Lung (tissue), 12 donors: Measurements from ENCODE around the gene HOXC5. TPM values are rescaled to one million over a fixed set of nuclear protein-coding genes. Genes with fewer than 3 reads are reported as not detected.

Experiments used
- ATAC-seq: fragments of 200-7000 bp; cut with Tn5 transposase; one replicate; pipeline ENCODE4 v1.9.1; 2020; ENCODE audit warnings: moderate number of reproducible peaks; ENCODE audit not compliant: insufficient read depth, low FRiP score
- DNase-seq, 3 donors: peaks; one replicate each; pipeline ENCODE4 v3.0.0-alpha.2; 2013 to 2017
- H3K27ac ChIP-seq, 2 donors: one replicate each; pipeline ENCODE4 v1.5.1; 2013; ENCODE audit warnings: mild to moderate bottlenecking in 2 of 2, moderate library complexity in 2 of 2, control low read depth in 1 of 2, inconsistent platforms in 1 of 2, low read depth in 1 of 2, low read length in 1 of 2
- H3K27me3 ChIP-seq, 3 donors: one replicate each; pipeline ENCODE4 v1.5.1; 2013; ENCODE audit warnings: low read length in 2 of 3; ENCODE audit not compliant: control insufficient read depth in 3 of 3, insufficient read depth in 3 of 3
- H3K36me3 ChIP-seq, 4 donors: one replicate each; pipeline ENCODE4 v1.5.1; 2013; ENCODE audit warnings: low read length in 4 of 4, mild to moderate bottlenecking in 1 of 4, moderate library complexity in 1 of 4; ENCODE audit not compliant: control insufficient read depth in 4 of 4, insufficient read depth in 4 of 4
- H3K4me1 ChIP-seq, 5 donors: one replicate each; pipeline ENCODE4 v1.5.1; 2013; ENCODE audit warnings: low read length in 5 of 5, mild to moderate bottlenecking in 2 of 5, moderate library complexity in 1 of 5; ENCODE audit not compliant: control insufficient read depth in 5 of 5, insufficient read depth in 5 of 5
- H3K4me3 ChIP-seq: one replicate; pipeline ENCODE4 v1.5.1; 2013; ENCODE audit warnings: mild to moderate bottlenecking, control low read depth, moderate library complexity
- H3K9ac ChIP-seq, 2 donors: one replicate each; pipeline ENCODE4 v1.5.1; 2013; ENCODE audit warnings: low read length in 2 of 2, control low read depth in 1 of 2; ENCODE audit not compliant: insufficient read depth in 1 of 2
- H3K9me3 ChIP-seq, 4 donors: one replicate each; pipeline ENCODE4 v1.5.1; 2013; ENCODE audit warnings: low read length in 3 of 4, mild to moderate bottlenecking in 1 of 4, moderate library complexity in 1 of 4; ENCODE audit not compliant: control insufficient read depth in 4 of 4, insufficient read depth in 3 of 4
- WGBS, 2 donors: extraction: QIAGEN DNeasy Blood & Tissue Kit; methylation state at CpG; one replicate each; pipeline ENCODE4 v1.1.7; 2013; 5-methylcytosine and 5-hydroxymethylcytosine counted together
- polyA plus RNA-seq, 2 donors: library from polyadenylated mRNA; stranded (reverse); fragments of 200-250 nt; gene quantifications; one replicate each; pipeline ENCODE4 v1.2.1, GENCODE V29; 2013
- total RNA-seq, 2 donors: library from RNA; depleted of rRNA in 1 of 2; stranded (reverse); fragments of >200 nt in 1 of 2; gene quantifications; one replicate each; pipeline ENCODE4 v1.2.1, GENCODE V29; 2014 to 2021
- TF ChIP-seq, protein P1 (sequence below): IDR thresholded peaks from 2 replicates; pipeline ENCODE4 v1.5.1; 2012; ENCODE audit warnings: mild to moderate bottlenecking; ENCODE audit errors: control extremely low read depth, extremely low read depth
- donor health status: control.
- donor health status: control.
- donor health status: Bipolar disorder and iron deficiency.
- donor health status: healthy.
- donor health status: DM: yes; HTN: yes; CAD: no.

Gene HOXC5
- total and polyA plus RNA-seq, 4 donors: 0.08 to 0.26 (median 0.17) TPM

DNA sequence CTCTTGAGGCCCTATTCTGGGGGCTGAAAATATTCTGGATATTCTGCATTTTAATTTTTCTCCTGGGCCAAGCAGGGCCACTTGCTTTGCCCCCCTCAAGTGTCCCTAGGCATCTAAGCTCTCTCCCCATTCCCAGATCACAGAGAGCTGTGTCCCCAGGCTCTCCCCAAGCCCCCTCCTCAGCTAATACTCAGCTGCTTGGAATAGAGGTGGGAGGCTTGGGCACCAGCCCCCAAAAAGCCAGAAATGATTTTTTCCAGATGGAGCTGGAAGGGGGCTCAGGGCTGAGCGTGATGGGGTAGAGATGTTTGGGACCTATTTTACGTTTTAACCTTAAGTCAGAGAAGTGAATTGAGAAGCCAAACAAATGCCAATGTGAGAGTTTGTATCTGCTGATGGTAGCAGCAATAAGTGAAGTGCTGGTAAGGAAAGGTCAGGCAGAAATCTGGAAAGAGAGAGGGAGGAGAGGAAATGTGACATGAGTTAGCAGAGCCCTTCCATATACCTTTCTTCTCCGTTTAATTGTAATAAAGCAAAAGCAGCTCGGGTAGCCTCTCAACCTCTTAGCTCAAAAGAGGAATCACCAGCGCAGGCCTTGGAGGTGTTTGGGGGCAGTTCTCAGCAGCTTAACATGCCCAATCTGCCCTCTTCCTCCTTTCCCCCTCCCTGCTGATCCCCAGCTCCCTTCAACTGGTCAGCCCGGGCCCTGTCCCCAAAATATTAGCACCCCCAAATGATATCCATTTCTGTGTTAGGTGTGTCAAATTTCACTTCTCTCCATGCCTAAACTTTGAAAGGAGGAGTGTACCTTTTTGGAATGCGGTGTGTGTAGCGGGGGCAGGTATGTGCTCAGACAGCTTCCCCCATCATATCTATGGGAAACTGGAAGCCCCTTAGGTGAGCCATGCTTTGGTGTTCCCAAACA lies 9.6 kb upstream of the HOXC5 start:
- Histone ChIP-seq H3K4me1 (peaks cover 0 to 22% (median 5%) of the 10 kb centered on the region in 5 donors), H3K4me3 (no peak overlapping the region), H3K27ac (no peak overlapping the region), H3K9ac (no peak overlapping the region), H3K27me3 (peaks cover 9 to 91% (median 67%) of the 10 kb centered on the region in 3 donors), H3K9me3 (no peaks in the 10 kb centered on the region), H3K36me3 (no peaks in the 10 kb centered on the region)
- ATAC-seq: no peak
- 33 to 40% methylated on average over 8 of the region's 8 CpGs for WGBS, 2 donors
- no peak for DNase-seq
- TF ChIP-seq, protein P1, sequence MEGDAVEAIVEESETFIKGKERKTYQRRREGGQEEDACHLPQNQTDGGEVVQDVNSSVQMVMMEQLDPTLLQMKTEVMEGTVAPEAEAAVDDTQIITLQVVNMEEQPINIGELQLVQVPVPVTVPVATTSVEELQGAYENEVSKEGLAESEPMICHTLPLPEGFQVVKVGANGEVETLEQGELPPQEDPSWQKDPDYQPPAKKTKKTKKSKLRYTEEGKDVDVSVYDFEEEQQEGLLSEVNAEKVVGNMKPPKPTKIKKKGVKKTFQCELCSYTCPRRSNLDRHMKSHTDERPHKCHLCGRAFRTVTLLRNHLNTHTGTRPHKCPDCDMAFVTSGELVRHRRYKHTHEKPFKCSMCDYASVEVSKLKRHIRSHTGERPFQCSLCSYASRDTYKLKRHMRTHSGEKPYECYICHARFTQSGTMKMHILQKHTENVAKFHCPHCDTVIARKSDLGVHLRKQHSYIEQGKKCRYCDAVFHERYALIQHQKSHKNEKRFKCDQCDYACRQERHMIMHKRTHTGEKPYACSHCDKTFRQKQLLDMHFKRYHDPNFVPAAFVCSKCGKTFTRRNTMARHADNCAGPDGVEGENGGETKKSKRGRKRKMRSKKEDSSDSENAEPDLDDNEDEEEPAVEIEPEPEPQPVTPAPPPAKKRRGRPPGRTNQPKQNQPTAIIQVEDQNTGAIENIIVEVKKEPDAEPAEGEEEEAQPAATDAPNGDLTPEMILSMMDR: no peak

DNA sequence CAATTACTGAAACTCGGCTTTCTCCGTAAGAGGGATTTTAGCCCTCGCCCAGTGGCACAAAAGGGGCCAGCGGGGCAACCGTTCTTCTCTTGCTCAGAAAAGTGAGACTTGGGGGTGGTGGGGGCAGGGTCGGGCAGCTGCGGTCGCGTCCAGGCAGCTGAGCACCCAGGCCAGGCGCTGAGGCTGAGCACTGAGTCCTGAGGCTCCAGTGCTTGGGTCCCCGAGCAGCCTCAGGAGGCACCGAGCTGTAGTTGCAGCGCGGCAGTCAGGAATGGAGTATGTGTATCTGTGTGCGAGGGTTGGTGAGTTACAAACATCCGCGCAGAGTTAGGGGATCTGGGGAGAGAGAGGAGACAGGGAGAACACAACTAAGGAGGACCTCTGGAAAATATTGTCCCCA lies 8.7 kb upstream of the HOXC5 start:
- H3K27ac ChIP-seq: no peak overlapping the region
- ATAC-seq: no peak
- TF ChIP-seq, protein P1: no peak
- H3K9me3 ChIP-seq: no peaks in the 10 kb centered on the region
- no peak for DNase-seq
- H3K9ac ChIP-seq: no peak overlapping the region
- peaks cover 0 to 21% (median 3%) of the 10 kb centered on the region in 5 donors for H3K4me1 ChIP-seq
- no peaks in the 10 kb centered on the region for H3K36me3 ChIP-seq
- 23 to 31% methylated on average over 17 of the region's 17 CpGs for WGBS, 2 donors
- peaks cover 9 to 93% (median 72%) of the 10 kb centered on the region in 3 donors for H3K27me3 ChIP-seq
- H3K4me3 ChIP-seq: no peak overlapping the region

DNA sequence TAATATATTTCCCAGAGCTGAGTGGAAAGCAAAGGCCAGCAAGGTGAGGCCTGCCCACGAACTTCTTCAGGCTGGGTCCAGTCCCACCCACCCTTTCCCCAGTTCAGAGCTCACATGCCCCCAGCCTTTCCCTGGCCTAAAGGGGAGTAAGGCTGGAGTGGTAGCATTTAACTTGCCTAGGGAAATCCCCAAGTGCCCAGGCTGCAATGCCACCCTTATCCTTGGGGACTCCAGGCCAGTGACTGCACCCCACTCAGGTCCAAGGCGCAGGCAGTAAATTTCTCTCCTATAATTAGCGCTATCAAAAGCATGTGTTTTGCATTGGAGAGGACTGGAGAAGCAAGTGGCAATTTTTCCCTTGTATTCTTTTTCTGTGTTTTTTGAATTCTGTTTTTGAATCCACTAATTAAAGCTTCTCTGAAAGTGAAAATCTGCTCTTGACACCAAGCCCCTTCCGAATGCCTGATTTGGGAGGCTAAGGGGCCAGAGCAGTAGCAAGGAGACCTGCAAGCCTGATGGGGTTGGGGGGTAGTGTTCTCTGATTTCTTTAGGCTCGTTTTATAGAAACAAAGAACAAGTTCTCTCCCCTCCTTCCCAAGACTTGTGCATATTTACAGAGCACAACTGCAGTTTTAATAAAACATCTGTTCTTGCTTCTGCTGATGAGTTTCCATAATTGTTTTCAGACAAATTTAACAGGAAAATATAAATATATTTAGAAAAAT lies 8.1 kb upstream of the HOXC5 start:
- H3K27ac ChIP-seq: no peak overlapping the region
- H3K4me3 ChIP-seq: no peak overlapping the region
- H3K9me3 ChIP-seq: no peaks in the 10 kb centered on the region
- H3K27me3 ChIP-seq: peaks cover 9 to 96% (median 73%) of the 10 kb centered on the region in 3 donors
- no peak for DNase-seq
- H3K36me3 ChIP-seq: no peaks in the 10 kb centered on the region
- ATAC-seq: no peak
- peaks cover 0 to 19% (median 0%) of the 10 kb centered on the region in 5 donors for H3K4me1 ChIP-seq
- H3K9ac ChIP-seq: no peak overlapping the region
- WGBS, 2 donors: 39 to 42% methylated on average over 5 of the region's 5 CpGs
- TF ChIP-seq, protein P1: no peak
